Lower leg skin (tissue), 4 donors: ENCODE data around the gene ZNF273. TPM values are rescaled to one million over a fixed set of nuclear protein-coding genes. Genes with fewer than 3 reads are reported as not detected.
"Not testable (repeated sequence)": the region's sequence is repeated elsewhere in the genome, so short reads cannot be mapped to it uniquely, and the experiment has no call there.

Experiments used
- DNase-seq, 2 donors: peaks; one replicate each; pipeline ENCODE4 v3.0.0-alpha.2; 2019; ENCODE audit warnings: low spot score in 2 of 2
- H3K4me3 ChIP-seq: fragments of 200-600 bp; sonication (generic); 2 replicates; pipeline ENCODE4 v1.5.1; 2017; ENCODE audit warnings: mild to moderate bottlenecking, low read depth; ENCODE audit not compliant: poor library complexity, severe bottlenecking
- POLR2A ChIP-seq, 2 donors: fragments of 450-650 bp; IDR thresholded peaks; one replicate each; pipeline ENCODE4 v1.6.1; 2016 to 2017; ENCODE audit warnings: antibody characterized with exemption in 2 of 2, mild to moderate bottlenecking in 1 of 2, moderate library complexity in 1 of 2
- WGBS, 2 donors: methylation state at CpG; one replicate each; pipeline ENCODE4 v1.1.5; 2018; 5-methylcytosine and 5-hydroxymethylcytosine counted together
- intact Hi-C: fragments of 100-400 bp; cut with DNase I; formaldehyde crosslinking; loops from one replicate; pipeline ENCODE4 v1.15.0; 2023; ENCODE audit warnings: low total_unique reads
- total RNA-seq, 4 donors: library from RNA; depleted of rRNA; stranded (reverse); fragments of >200 nt; gene quantifications; one replicate each; pipeline ENCODE4 v1.1.0, GENCODE V29; 2016
- TF ChIP-seq, protein P1 (sequence below), 3 donors: fragments of 450-650 bp; IDR thresholded peaks; one replicate each; pipeline ENCODE4 v1.5.1; 2016; ENCODE audit warnings: antibody characterized with exemption in 3 of 3, mild to moderate bottlenecking in 3 of 3, moderate library complexity in 2 of 3

ZNF273 gene
- total RNA-seq, 4 donors from 2014 or later: 61.3 to 224 (median 66.3) TPM

- peak in 1 of 2 donors; percentile 82 for DNase-seq
- no peak overlapping the region for H3K4me3 ChIP-seq
- no peak for TF ChIP-seq POLR2A (IDR thresholded peaks at IDR 0.05)
- TF ChIP-seq, protein P1, sequence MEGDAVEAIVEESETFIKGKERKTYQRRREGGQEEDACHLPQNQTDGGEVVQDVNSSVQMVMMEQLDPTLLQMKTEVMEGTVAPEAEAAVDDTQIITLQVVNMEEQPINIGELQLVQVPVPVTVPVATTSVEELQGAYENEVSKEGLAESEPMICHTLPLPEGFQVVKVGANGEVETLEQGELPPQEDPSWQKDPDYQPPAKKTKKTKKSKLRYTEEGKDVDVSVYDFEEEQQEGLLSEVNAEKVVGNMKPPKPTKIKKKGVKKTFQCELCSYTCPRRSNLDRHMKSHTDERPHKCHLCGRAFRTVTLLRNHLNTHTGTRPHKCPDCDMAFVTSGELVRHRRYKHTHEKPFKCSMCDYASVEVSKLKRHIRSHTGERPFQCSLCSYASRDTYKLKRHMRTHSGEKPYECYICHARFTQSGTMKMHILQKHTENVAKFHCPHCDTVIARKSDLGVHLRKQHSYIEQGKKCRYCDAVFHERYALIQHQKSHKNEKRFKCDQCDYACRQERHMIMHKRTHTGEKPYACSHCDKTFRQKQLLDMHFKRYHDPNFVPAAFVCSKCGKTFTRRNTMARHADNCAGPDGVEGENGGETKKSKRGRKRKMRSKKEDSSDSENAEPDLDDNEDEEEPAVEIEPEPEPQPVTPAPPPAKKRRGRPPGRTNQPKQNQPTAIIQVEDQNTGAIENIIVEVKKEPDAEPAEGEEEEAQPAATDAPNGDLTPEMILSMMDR (IDR thresholded peaks at IDR 0.05): no peak
- WGBS, 2 donors: 91 to 93% methylated on average over 15 of the region's 15 CpGs
- intact Hi-C loops: no loop called here
Measured at GRCh38 chr7:64904008-64904407, 935 bp downstream of the ZNF273 start.

GRCh38 chr7:64905133-64905532 is 2.1 kb downstream of the ZNF273 start:
- 84 to 89% methylated on average over 12 of the region's 12 CpGs for WGBS, 2 donors
- TF ChIP-seq, protein P1 (IDR thresholded peaks at IDR 0.05): no peak
- TF ChIP-seq POLR2A (IDR thresholded peaks at IDR 0.05): no peak
- no peak overlapping the region for H3K4me3 ChIP-seq
- DNase-seq: peak in 1 of 2 donors; percentile 32
- intact Hi-C loops: no loop called here

GRCh38 chr7:64905547-64905946 is 2.5 kb downstream of the ZNF273 start:
- intact Hi-C loops: no loop called here
- WGBS, 2 donors: 38 to 40% methylated on average over 4 of the region's 4 CpGs
- no peak overlapping the region for H3K4me3 ChIP-seq
- DNase-seq: no peak
- TF ChIP-seq POLR2A (IDR thresholded peaks at IDR 0.05): no peak
- TF ChIP-seq, protein P1 (IDR thresholded peaks at IDR 0.05): no peak

DNA sequence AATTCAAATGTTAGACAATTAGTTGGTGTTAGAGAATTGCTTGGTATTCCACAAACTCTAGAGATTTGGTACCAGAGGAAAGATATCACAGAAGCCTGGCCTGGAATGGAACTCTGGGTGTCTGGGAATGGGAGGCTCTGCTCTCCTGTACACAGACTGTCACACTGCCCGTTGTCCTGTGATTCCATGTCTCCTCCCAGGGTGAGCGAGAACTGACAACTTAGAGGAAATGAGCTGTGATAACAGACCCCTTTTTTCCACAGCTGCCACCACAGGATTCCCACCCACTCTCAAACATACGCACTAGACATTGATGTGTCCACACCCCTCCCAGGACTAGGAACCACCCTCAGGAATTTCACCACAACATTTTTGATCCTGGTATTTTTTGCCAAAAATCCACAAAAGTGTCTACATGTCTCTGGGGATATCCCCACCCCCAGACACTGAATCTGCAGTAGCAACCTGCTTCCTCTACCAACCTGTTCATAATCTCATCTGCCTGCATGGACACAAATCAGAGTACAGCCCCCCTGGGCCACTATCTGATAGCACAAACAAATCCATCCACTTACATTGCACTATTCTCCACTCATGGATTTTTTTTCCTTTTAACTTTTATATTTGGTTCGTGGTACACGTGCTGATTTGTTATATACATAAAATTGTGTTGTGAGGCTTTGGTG is 4.7 kb downstream of the ZNF273 start:
- WGBS, 2 donors: 22 to 40% methylated on average over 5 of the region's 5 CpGs
- intact Hi-C loops: no loop called here
- H3K4me3 ChIP-seq: no peak overlapping the region
- TF ChIP-seq, protein P1 (IDR thresholded peaks at IDR 0.05): no peak
- no peak for TF ChIP-seq POLR2A (IDR thresholded peaks at IDR 0.05)
- DNase-seq: peak in 1 of 2 donors; percentile 59

GRCh38 chr7:64908358-64908757 is 5.3 kb downstream of the ZNF273 start:
- TF ChIP-seq POLR2A (IDR thresholded peaks at IDR 0.05): no peak
- TF ChIP-seq, protein P1 (IDR thresholded peaks at IDR 0.05): no peak
- no peak overlapping the region for H3K4me3 ChIP-seq
- 70 to 71% methylated on average over 2 of the region's 2 CpGs for WGBS, 2 donors
- intact Hi-C loops: no loop called here
- DNase-seq: peak in 1 of 2 donors; percentile 17

DNA sequence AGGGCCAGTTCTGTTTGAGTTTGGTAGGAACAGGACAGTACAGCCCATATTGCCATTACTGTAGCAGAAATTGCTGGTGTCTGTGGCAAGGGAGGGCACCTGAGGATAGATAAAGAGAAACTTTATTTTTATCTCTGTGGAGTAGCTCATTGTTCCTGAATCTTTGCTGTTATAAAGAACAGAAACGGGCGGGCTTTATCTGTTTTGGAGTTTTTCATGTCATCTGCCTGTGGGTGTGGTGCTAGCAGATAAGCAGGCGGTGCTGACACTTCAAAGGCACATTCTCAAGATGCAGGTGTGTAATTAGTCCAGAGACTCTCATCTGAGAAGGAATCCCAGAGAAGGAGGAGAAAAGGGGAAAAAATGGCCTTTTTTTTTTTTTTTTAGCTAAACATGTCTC is 11.5 kb downstream of the ZNF273 start:
- no peak for DNase-seq
- WGBS, 2 donors: 88 to 96% methylated on average over 3 of the region's 3 CpGs
- no peak overlapping the region for H3K4me3 ChIP-seq
- no peak for TF ChIP-seq POLR2A (IDR thresholded peaks at IDR 0.05)
- TF ChIP-seq, protein P1 (IDR thresholded peaks at IDR 0.05): no peak
- intact Hi-C loops: no loop called here

DNA sequence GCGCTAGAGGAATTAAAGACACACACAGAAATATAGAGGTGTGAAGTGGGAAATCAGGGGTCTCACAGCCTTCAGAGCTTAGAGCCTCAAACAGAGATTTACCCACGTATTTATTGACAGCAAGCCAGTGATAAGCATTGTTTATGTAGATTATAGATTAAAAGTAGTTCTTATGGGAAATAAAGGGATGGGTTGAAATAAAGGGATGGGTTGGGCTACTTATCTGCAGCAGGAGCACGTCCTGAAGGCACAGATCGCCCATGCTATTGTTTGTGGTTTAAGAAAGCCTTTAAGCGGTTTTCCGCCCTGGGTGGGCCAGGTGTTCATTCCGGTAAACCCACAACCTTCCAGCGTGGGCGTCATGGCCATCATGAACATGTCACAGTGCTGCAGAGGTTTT is 12.2 kb downstream of the ZNF273 start:
- 82 to 92% methylated on average over 9 of the region's 9 CpGs for WGBS, 2 donors
- H3K4me3 ChIP-seq, DNase-seq, intact Hi-C loops: not testable (repeated sequence)

DNA sequence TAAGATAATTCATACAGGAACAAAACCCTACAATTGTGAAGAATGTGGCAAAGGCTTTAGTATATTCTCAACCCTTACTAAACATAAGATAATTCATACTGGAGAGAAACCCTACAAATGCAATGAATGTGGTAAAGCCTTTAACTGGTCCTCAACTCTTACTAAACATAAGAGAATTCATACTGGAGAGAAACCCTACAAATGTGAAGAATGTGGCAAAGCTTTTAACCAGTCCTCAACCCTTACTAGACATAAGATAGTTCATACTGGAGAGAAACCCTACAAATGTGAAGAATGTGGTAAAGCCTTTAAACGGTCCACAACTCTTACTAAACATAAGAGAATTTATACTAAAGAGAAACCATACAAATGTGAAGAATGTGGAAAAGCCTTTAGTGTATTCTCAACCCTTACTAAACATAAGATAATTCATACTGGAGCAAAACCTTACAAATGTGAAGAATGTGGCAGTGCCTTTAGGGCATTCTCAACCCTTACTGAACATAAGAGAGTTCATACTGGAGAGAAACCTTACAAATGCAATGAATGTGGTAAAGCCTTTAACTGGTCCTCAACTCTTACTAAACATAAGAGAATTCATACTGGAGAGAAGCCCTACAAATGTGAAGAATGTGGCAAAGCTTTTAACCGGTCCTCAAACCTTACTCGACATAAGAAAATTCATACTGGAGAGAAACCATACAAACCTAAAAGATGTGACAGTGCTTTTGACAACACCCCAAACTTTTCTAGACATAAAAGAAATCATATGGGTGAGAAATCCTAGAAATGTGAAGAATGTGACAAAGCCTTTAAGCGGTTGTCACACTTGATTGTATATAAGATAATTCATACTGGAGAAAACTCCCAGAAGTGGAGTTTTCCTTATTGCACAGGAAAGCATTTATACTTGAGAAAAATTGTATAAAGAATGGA is 25.4 kb downstream of the ZNF273 start:
- 92 to 95% methylated on average over 4 of the region's 4 CpGs for WGBS, 2 donors
- intact Hi-C loops, H3K4me3 ChIP-seq, DNase-seq: not testable (repeated sequence)
